ENCODE measurements around the gene JAK3.

The JAK3 gene

GRCh38 chr19:17826508-17827056, 21.2 kb downstream of the JAK3 start:
- TF ChIP-seq, protein P1, sequence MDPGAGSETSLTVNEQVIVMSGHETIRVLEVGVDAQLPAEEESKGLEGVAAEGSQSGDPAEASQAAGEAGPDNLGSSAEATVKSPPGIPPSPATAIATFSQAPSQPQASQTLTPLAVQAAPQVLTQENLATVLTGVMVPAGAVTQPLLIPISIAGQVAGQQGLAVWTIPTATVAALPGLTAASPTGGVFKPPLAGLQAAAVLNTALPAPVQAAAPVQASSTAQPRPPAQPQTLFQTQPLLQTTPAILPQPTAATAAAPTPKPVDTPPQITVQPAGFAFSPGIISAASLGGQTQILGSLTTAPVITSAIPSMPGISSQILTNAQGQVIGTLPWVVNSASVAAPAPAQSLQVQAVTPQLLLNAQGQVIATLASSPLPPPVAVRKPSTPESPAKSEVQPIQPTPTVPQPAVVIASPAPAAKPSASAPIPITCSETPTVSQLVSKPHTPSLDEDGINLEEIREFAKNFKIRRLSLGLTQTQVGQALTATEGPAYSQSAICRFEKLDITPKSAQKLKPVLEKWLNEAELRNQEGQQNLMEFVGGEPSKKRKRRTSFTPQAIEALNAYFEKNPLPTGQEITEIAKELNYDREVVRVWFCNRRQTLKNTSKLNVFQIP (CRISPR knock-in tag; IDR thresholded peaks at IDR 0.05; ENCODE audit: borderline replicate concordance, low read depth) = no peak
- TF ChIP-seq TCF4 (CRISPR knock-in tag; IDR thresholded peaks at IDR 0.05; ENCODE audit: borderline replicate concordance) (no peak), SNAI2 (CRISPR knock-in tag; IDR thresholded peaks at IDR 0.05) (no peak), ZFP3 (CRISPR knock-in tag; IDR thresholded peaks at IDR 0.05) (no peak)
- TF ChIP-seq, protein P2, sequence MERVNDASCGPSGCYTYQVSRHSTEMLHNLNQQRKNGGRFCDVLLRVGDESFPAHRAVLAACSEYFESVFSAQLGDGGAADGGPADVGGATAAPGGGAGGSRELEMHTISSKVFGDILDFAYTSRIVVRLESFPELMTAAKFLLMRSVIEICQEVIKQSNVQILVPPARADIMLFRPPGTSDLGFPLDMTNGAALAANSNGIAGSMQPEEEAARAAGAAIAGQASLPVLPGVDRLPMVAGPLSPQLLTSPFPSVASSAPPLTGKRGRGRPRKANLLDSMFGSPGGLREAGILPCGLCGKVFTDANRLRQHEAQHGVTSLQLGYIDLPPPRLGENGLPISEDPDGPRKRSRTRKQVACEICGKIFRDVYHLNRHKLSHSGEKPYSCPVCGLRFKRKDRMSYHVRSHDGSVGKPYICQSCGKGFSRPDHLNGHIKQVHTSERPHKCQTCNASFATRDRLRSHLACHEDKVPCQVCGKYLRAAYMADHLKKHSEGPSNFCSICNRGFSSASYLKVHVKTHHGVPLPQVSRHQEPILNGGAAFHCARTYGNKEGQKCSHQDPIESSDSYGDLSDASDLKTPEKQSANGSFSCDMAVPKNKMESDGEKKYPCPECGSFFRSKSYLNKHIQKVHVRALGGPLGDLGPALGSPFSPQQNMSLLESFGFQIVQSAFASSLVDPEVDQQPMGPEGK (CRISPR knock-in tag; IDR thresholded peaks at IDR 0.05; ENCODE audit: borderline replicate concordance) = no peak
- ATAC-seq = no peak

GRCh38 chr19:17824339-17824738, 23.4 kb downstream of the JAK3 start:
- ATAC-seq = no peak
- TF ChIP-seq, protein P2 (CRISPR knock-in tag; IDR thresholded peaks at IDR 0.05; ENCODE audit: borderline replicate concordance) = no peak
- TF ChIP-seq ZNF565 (CRISPR knock-in tag; conservative IDR thresholded peaks at IDR 0.05; ENCODE audit: low read depth) (no peak), RARB (CRISPR knock-in tag; IDR thresholded peaks at IDR 0.05) (no peak), CSDC2 (CRISPR knock-in tag; IDR thresholded peaks at IDR 0.05) (no peak), ZNF70 (CRISPR knock-in tag; IDR thresholded peaks at IDR 0.05) (no peak), ZFP30 (CRISPR knock-in tag; IDR thresholded peaks at IDR 0.05) (no peak), ISL1 (CRISPR knock-in tag; IDR thresholded peaks at IDR 0.05) (no peak), TOX (CRISPR knock-in tag; IDR thresholded peaks at IDR 0.05; ENCODE audit: borderline replicate concordance) (no peak), ZC3H10 (CRISPR knock-in tag; IDR thresholded peaks at IDR 0.05) (no peak), ZFP3 (CRISPR knock-in tag; IDR thresholded peaks at IDR 0.05) (no peak)
- TF ChIP-seq, protein P3, sequence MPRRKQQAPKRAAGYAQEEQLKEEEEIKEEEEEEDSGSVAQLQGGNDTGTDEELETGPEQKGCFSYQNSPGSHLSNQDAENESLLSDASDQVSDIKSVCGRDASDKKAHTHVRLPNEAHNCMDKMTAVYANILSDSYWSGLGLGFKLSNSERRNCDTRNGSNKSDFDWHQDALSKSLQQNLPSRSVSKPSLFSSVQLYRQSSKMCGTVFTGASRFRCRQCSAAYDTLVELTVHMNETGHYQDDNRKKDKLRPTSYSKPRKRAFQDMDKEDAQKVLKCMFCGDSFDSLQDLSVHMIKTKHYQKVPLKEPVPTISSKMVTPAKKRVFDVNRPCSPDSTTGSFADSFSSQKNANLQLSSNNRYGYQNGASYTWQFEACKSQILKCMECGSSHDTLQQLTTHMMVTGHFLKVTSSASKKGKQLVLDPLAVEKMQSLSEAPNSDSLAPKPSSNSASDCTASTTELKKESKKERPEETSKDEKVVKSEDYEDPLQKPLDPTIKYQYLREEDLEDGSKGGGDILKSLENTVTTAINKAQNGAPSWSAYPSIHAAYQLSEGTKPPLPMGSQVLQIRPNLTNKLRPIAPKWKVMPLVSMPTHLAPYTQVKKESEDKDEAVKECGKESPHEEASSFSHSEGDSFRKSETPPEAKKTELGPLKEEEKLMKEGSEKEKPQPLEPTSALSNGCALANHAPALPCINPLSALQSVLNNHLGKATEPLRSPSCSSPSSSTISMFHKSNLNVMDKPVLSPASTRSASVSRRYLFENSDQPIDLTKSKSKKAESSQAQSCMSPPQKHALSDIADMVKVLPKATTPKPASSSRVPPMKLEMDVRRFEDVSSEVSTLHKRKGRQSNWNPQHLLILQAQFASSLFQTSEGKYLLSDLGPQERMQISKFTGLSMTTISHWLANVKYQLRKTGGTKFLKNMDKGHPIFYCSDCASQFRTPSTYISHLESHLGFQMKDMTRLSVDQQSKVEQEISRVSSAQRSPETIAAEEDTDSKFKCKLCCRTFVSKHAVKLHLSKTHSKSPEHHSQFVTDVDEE (CRISPR knock-in tag; IDR thresholded peaks at IDR 0.05) = no peak
- TF ChIP-seq, protein P4, sequence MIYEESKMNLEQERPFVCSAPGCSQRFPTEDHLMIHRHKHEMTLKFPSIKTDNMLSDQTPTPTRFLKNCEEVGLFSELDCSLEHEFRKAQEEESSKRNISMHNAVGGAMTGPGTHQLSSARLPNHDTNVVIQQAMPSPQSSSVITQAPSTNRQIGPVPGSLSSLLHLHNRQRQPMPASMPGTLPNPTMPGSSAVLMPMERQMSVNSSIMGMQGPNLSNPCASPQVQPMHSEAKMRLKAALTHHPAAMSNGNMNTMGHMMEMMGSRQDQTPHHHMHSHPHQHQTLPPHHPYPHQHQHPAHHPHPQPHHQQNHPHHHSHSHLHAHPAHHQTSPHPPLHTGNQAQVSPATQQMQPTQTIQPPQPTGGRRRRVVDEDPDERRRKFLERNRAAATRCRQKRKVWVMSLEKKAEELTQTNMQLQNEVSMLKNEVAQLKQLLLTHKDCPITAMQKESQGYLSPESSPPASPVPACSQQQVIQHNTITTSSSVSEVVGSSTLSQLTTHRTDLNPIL (CRISPR knock-in tag; IDR thresholded peaks at IDR 0.05; ENCODE audit: low read depth) = no peak
- TF ChIP-seq, protein P5, sequence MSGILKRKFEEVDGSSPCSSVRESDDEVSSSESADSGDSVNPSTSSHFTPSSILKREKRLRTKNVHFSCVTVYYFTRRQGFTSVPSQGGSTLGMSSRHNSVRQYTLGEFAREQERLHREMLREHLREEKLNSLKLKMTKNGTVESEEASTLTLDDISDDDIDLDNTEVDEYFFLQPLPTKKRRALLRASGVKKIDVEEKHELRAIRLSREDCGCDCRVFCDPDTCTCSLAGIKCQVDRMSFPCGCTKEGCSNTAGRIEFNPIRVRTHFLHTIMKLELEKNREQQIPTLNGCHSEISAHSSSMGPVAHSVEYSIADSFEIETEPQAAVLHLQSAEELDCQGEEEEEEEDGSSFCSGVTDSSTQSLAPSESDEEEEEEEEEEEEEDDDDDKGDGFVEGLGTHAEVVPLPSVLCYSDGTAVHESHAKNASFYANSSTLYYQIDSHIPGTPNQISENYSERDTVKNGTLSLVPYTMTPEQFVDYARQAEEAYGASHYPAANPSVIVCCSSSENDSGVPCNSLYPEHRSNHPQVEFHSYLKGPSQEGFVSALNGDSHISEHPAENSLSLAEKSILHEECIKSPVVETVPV (CRISPR knock-in tag; IDR thresholded peaks at IDR 0.05) = no peak
- TF ChIP-seq, protein P1 (CRISPR knock-in tag; IDR thresholded peaks at IDR 0.05; ENCODE audit: borderline replicate concordance, low read depth) = no peak

All from SK-N-SH treated with all-trans-retinoic acid at 6 μM for 48 hours (cell line).